HL-60 (cell line): ENCODE measurements around the gene SFT2D3.

Source experiments
- SPI1 ChIP-seq: IDR thresholded peaks from 2 replicates; pipeline ENCODE4 v1.6.1; 2012; ENCODE audit warnings: low read depth, mild to moderate bottlenecking, borderline replicate concordance
- TF ChIP-seq, protein P1 (sequence below): IDR thresholded peaks from one replicate; pipeline ENCODE4 v1.5.1; 2011; ENCODE audit warnings: low read length, control low read depth, inconsistent platforms; ENCODE audit not compliant: insufficient read depth
- TF ChIP-seq, protein P2 (sequence below): IDR thresholded peaks from 2 replicates; pipeline ENCODE4 v1.6.1; 2012; ENCODE audit warnings: low read depth; ENCODE audit not compliant: insufficient replicate concordance

DNA sequence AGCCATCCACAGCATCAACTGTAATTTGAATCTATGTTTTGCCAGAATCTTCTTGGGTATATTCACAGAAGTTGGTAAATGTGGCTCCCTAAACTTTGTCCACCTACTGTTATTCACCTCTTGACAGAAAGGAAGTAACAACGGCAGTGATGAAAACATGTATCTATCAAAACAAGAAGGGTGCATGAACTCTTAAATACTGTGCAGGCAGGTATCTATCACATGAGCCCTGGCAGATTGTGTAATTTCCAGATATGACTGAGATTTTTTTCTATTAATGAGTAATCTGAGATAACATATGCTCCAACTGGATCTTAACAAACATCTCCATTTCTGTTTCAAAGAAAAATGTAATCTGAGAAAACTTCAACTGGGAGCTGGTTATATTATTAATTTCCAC, 36.6 kb downstream of the SFT2D3 start:
- TF ChIP-seq, protein P1, sequence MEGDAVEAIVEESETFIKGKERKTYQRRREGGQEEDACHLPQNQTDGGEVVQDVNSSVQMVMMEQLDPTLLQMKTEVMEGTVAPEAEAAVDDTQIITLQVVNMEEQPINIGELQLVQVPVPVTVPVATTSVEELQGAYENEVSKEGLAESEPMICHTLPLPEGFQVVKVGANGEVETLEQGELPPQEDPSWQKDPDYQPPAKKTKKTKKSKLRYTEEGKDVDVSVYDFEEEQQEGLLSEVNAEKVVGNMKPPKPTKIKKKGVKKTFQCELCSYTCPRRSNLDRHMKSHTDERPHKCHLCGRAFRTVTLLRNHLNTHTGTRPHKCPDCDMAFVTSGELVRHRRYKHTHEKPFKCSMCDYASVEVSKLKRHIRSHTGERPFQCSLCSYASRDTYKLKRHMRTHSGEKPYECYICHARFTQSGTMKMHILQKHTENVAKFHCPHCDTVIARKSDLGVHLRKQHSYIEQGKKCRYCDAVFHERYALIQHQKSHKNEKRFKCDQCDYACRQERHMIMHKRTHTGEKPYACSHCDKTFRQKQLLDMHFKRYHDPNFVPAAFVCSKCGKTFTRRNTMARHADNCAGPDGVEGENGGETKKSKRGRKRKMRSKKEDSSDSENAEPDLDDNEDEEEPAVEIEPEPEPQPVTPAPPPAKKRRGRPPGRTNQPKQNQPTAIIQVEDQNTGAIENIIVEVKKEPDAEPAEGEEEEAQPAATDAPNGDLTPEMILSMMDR, result no peak
- TF ChIP-seq SPI1, result no peak
- TF ChIP-seq, protein P2, sequence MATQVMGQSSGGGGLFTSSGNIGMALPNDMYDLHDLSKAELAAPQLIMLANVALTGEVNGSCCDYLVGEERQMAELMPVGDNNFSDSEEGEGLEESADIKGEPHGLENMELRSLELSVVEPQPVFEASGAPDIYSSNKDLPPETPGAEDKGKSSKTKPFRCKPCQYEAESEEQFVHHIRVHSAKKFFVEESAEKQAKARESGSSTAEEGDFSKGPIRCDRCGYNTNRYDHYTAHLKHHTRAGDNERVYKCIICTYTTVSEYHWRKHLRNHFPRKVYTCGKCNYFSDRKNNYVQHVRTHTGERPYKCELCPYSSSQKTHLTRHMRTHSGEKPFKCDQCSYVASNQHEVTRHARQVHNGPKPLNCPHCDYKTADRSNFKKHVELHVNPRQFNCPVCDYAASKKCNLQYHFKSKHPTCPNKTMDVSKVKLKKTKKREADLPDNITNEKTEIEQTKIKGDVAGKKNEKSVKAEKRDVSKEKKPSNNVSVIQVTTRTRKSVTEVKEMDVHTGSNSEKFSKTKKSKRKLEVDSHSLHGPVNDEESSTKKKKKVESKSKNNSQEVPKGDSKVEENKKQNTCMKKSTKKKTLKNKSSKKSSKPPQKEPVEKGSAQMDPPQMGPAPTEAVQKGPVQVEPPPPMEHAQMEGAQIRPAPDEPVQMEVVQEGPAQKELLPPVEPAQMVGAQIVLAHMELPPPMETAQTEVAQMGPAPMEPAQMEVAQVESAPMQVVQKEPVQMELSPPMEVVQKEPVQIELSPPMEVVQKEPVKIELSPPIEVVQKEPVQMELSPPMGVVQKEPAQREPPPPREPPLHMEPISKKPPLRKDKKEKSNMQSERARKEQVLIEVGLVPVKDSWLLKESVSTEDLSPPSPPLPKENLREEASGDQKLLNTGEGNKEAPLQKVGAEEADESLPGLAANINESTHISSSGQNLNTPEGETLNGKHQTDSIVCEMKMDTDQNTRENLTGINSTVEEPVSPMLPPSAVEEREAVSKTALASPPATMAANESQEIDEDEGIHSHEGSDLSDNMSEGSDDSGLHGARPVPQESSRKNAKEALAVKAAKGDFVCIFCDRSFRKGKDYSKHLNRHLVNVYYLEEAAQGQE, result no peak
